ENCODE data around the gene GNAI3. TPM values are rescaled to one million over a fixed set of nuclear protein-coding genes. Genes with fewer than 3 reads are reported as not detected.

The GNAI3 gene
- total and polyA plus RNA-seq, 2 donors (not counting 3 experiments of a cell fraction or from before 2014, with no cell fraction given) = 5.0 to 14.0 TPM

GRCh38 chr1:109523706-109524105 is 24.7 kb upstream of the GNAI3 start:
- Histone ChIP-seq H3K27ac (ENCODE audit: insufficient read depth, low read depth, low read length) (no peak overlapping the region), H3K36me3 (ENCODE audit: control insufficient read depth in 2 of 2, extremely low read depth in 1 of 2, insufficient read depth in 2 of 2, low read length in 2 of 2) (no peaks in the 10 kb centered on the region), H3K4me2 (ENCODE audit: insufficient read depth, low read length) (no peak overlapping the region), H3K4me1 (ENCODE audit: control insufficient read depth, extremely low read depth, insufficient read depth, low read length) (no peaks in the 10 kb centered on the region), H4K20me1 (replicated peaks; ENCODE audit: control insufficient read depth, extremely low read depth, insufficient read depth, low read length) (no peaks in the 10 kb centered on the region), H3K4me3 (replicated peaks in 1 of 3; ENCODE audit: insufficient read depth in 1 of 3, low read depth in 1 of 3, low read length in 3 of 3) (no peak overlapping the region), H3K79me2 (ENCODE audit: control insufficient read depth, insufficient read depth, low read length) (no peaks in the 10 kb centered on the region), H2AFZ (ENCODE audit: low read depth, low read length) (no peak overlapping the region), H3K9me1 (replicated peaks; ENCODE audit: control insufficient read depth, extremely low read depth, insufficient read depth, low read length) (no peaks in the 10 kb centered on the region), H3K9me3 (replicated peaks; ENCODE audit: control insufficient read depth, insufficient read depth, low read length) (no peaks in the 10 kb centered on the region), H3K9ac (replicated peaks; ENCODE audit: extremely low read depth, insufficient read depth, low read length) (no peak overlapping the region), H3K27me3 (ENCODE audit: control insufficient read depth in 2 of 2, insufficient read depth in 2 of 2, low read length in 2 of 2) (peaks cover 18 to 28% of the 10 kb centered on the region in 2 experiments)
- dilution Hi-C loops (cut with MboI; ENCODE audit: extremely low pct_ligation_motif_present, low sequenced_read_pairs) = no loop called here
- no TSS peak for BruUV-seq (replicated peaks)
- intact Hi-C loops (cut with micrococcal nuclease) = no loop called here
- ChIA-PET CTCF (interaction anchor here (3.1 to 18.7 kb wide), 2 partner anchors 9 to 24 kb away, joined by 22 to 955 read pairs; partner anchors contain the start of genes AMIGO1 and CYB561D1), POLR2A (no interaction called here)
- FAIRE-seq = no peak
- TF ChIP-seq MYC (IDR thresholded peaks at IDR 0.05; ENCODE audit: low read depth, low read length) (no peak), POLR2A (IDR thresholded peaks at IDR 0.05; ENCODE audit: low read depth, low read length) (no peak), MAX (IDR thresholded peaks at IDR 0.05; ENCODE audit: insufficient read depth, insufficient read length) (no peak), POLR2AphosphoS5 (IDR thresholded peaks at IDR 0.05; ENCODE audit: insufficient read depth, low read depth, low read length) (no peak), CTCF (IDR thresholded peaks at IDR 0.05; ENCODE audit: extremely low read depth in 1 of 2, insufficient read depth in 1 of 2, low read depth in 1 of 2, low read length in 2 of 2) (no peak), EZH2 (IDR thresholded peaks at IDR 0.05; ENCODE audit: borderline replicate concordance, low read depth, low read length, severe bottlenecking) (no peak), JUN (IDR thresholded peaks at IDR 0.05; ENCODE audit: borderline replicate concordance, insufficient read depth, insufficient read length, low read depth) (no peak), GATA2 (IDR thresholded peaks at IDR 0.05; ENCODE audit: insufficient read depth, insufficient read length, low read depth, low read length) (no peak), FOS (IDR thresholded peaks at IDR 0.05; ENCODE audit: borderline replicate concordance, insufficient read depth, low read length) (no peak)
- DNase-seq (ENCODE audit: low read depth, low spot score) = no peak

Measured in endothelial cell of umbilical vein (primary cell).